Tibial nerve (tissue), 3 donors: Measurements from ENCODE around the gene INHBB.

Source experiments
- CTCF ChIP-seq, 5 experiments: fragments of 200-600 bp in 3 of 5; fragments of 450-650 bp in 2 of 5; sonication (generic) in 3 of 5; IDR thresholded peaks; one replicate each; pipeline ENCODE4 v1.5.1; 2016 to 2019; ENCODE audit warnings: antibody characterized with exemption in 5 of 5, mild to moderate bottlenecking in 3 of 5, moderate library complexity in 2 of 5
- POLR2A ChIP-seq, 2 donors: fragments of 450-650 bp; IDR thresholded peaks; one replicate each; pipeline ENCODE4 v1.6.1; 2017; ENCODE audit warnings: antibody characterized with exemption in 2 of 2, mild to moderate bottlenecking in 2 of 2, moderate library complexity in 2 of 2

GRCh38 chr2:120344976-120345581 lies 857 bp upstream of the INHBB start:
- TF ChIP-seq POLR2A (IDR thresholded peaks at IDR 0.05): no peak
- no peak for TF ChIP-seq CTCF (IDR thresholded peaks at IDR 0.05)
